ENCODE results near the gene PARP12. TPM values are rescaled to one million over a fixed set of nuclear protein-coding genes. Genes with fewer than 3 reads are reported as not detected.

Gene PARP12
- total and polyA plus RNA-seq, 8 donors, result 13.0 to 135 (median 33.2) TPM

GRCh38 chr7:140051820-140052219 lies 10.9 kb downstream of the PARP12 start:
- Histone ChIP-seq H3K4me3 (no peak overlapping the region), H3K9me3 (no peaks in the 10 kb centered on the region), H3K27ac (no peak overlapping the region), H3K36me3 (peaks cover 6 to 48% (median 27%) of the 10 kb centered on the region in 4 donors), H3K27me3 (no peaks in the 10 kb centered on the region), H3K4me1 (peaks cover 0 to 23% (median 11%) of the 10 kb centered on the region in 4 donors)
- no peak for TF ChIP-seq POLR2AphosphoS5 (IDR thresholded peaks at IDR 0.05)
- TF ChIP-seq EP300 (IDR thresholded peaks at IDR 0.05), result no peak
- intact Hi-C loops (cut with DNase I; ENCODE audit: low total_unique reads), result no loop called here
- DNase-seq, result no peak

DNA sequence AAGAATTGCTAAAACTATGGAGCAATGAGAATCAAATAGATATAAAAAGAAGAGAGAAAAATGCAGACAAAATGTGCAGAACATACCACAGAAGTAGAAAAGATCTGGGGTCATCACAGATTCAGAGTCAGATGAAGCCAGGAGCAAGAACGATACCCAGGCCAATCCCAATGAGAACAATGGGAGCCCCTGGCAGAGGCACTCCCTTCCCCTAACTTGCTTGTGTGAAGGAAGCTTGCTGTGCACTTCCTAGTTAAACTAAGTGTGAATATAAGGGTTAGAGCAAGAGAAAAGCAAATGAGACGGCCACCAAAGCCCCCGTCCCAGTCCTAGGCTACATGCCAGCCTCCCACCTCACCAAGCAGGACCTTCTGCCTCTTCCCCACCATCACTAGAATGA lies 12.7 kb downstream of the PARP12 start:
- no peak for DNase-seq
- TF ChIP-seq EP300 (IDR thresholded peaks at IDR 0.05) (no peak), POLR2AphosphoS5 (IDR thresholded peaks at IDR 0.05) (no peak), CTCF (IDR thresholded peaks at IDR 0.05) (no peak), POLR2A (IDR thresholded peaks at IDR 0.05) (no peak)
- no peaks in the 10 kb centered on the region for H3K27me3 ChIP-seq
- no peak overlapping the region for H3K27ac ChIP-seq
- intact Hi-C loops (cut with DNase I; ENCODE audit: low total_unique reads), result no loop called here
- peaks cover 0 to 55% (median 31%) of the 10 kb centered on the region in 4 donors for H3K36me3 ChIP-seq
- WGBS, 5 donors, result 83 to 91% (median 88%) methylated on average over 3 of the region's 3 CpGs
- H3K4me1 ChIP-seq, result peaks cover 0 to 23% (median 15%) of the 10 kb centered on the region in 4 donors
- no peak overlapping the region for H3K4me3 ChIP-seq
- H3K9me3 ChIP-seq, result no peaks in the 10 kb centered on the region

DNA sequence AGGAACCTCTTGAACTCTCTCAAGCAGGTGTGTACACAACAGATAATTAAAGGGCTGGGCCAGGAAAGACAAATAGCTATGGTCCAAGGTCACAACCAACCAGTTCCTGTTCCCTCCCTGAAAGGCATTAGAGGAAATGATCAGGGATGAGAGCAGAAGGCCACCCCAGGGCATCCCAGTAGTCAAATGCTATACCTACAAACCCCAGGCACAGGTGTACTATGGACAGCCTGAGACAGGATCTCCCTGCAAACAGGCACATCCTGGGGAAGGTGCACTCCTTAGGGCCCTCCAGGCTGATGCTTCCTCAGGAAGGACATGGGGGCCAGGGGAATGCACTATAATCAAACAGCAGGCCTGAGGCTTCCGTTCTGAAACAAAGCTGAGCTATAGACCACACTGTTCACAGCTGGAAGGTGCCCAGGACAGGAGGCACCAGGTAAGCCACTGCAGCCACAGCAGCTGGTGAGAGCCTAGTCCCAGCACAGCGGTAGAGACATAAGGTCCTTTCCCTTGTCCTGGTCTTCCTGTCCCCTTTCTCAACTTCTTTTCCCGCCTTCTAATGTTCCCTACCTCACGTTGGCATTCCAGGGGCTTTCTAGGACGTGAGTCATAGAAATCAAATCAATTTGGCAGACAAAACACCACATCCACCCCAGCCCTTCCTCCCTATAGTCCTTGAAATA lies 13.3 kb downstream of the PARP12 start:
- Histone ChIP-seq H3K27ac (peak overlapping the region in 2 of 5 donors; percentile 3 to 47), H3K27me3 (no peaks in the 10 kb centered on the region), H3K9me3 (no peaks in the 10 kb centered on the region), H3K36me3 (peaks cover 0 to 55% (median 37%) of the 10 kb centered on the region in 4 donors), H3K4me3 (no peak overlapping the region), H3K4me1 (peaks cover 0 to 21% (median 14%) of the 10 kb centered on the region in 4 donors)
- TF ChIP-seq POLR2A (IDR thresholded peaks at IDR 0.05) (no peak), EP300 (IDR thresholded peaks at IDR 0.05) (no peak), CTCF (IDR thresholded peaks at IDR 0.05) (no peak)
- DNase-seq, result peak in 1 of 2 donors; percentile 40
- intact Hi-C loops (cut with DNase I; ENCODE audit: low total_unique reads), result no loop called here
- WGBS, 5 donors, result 67 to 79% (median 75%) methylated on average over 5 of the region's 5 CpGs

- H3K27me3 ChIP-seq, result no peaks in the 10 kb centered on the region
- no peak for DNase-seq
- H3K4me3 ChIP-seq, result no peak overlapping the region
- TF ChIP-seq CTCF (IDR thresholded peaks at IDR 0.05), result no peak
- no peak for TF ChIP-seq POLR2A (IDR thresholded peaks at IDR 0.05)
- TF ChIP-seq EP300 (IDR thresholded peaks at IDR 0.05), result no peak
- TF ChIP-seq POLR2AphosphoS5 (IDR thresholded peaks at IDR 0.05), result no peak
- peak overlapping the region in 2 of 5 donors; percentile 3 to 47 for H3K27ac ChIP-seq
- peaks cover 0 to 55% (median 39%) of the 10 kb centered on the region in 4 donors for H3K36me3 ChIP-seq
- 49 to 57% (median 52%) methylated on average over 1 of the region's 1 CpG for WGBS, 5 donors
- intact Hi-C loops (cut with DNase I; ENCODE audit: low total_unique reads), result no loop called here
- peaks cover 0 to 21% (median 12%) of the 10 kb centered on the region in 4 donors for H3K4me1 ChIP-seq
- H3K9me3 ChIP-seq, result no peaks in the 10 kb centered on the region
Observed at GRCh38 chr7:140048989-140049338, 13.8 kb downstream of the PARP12 start.

DNA sequence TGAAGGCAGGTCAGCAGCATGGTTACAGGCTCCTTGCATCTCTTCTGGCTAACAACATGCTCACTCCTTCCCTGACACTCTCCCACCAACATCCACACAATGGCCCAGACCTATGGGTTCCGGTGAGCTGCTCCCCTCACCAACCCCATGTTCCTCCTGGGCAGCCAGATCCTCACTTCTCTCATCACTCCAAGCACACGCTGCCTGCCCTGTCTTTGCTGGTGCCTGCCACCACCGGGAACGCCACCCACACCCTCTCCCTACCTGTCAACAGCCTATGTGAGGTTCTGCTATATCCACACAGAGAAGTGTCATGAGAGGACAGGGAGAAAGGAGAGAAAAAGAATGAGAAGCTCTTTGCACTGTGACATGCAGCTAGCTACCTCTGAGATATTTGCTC lies 14.6 kb downstream of the PARP12 start:
- no peaks in the 10 kb centered on the region for H3K27me3 ChIP-seq
- no peak overlapping the region for H3K27ac ChIP-seq
- peaks cover 0 to 59% (median 45%) of the 10 kb centered on the region in 4 donors for H3K36me3 ChIP-seq
- DNase-seq, result no peak
- no peaks in the 10 kb centered on the region for H3K9me3 ChIP-seq
- WGBS, 5 donors, result 92 to 99% (median 93%) methylated on average over 4 of the region's 4 CpGs
- TF ChIP-seq CTCF (IDR thresholded peaks at IDR 0.05) (no peak), EP300 (IDR thresholded peaks at IDR 0.05) (no peak)
- H3K4me3 ChIP-seq, result no peak overlapping the region
- H3K4me1 ChIP-seq, result peaks cover 0 to 21% (median 10%) of the 10 kb centered on the region in 4 donors
- intact Hi-C loops (cut with DNase I; ENCODE audit: low total_unique reads), result no loop called here
